Esophagus muscularis mucosa (tissue), 4 donors: ENCODE results near the gene VCL. TPM values are rescaled to one million over a fixed set of nuclear protein-coding genes. Genes with fewer than 3 reads are reported as not detected.
A peak's percentile ranks its signal among the peaks of the same experiment; 100 is the strongest.

Experiments
- DNase-seq: peaks from one replicate; pipeline ENCODE4 v3.0.0-alpha.2; 2017; ENCODE audit errors: extremely low spot score
- H3K27ac ChIP-seq, 4 donors: fragments of 200-600 bp; sonication (generic); replicated peaks in 1 of 4; 1 replicate in 3 of 4; 2 replicates in 1 of 4; pipeline ENCODE4 v1.5.1; 2016 to 2019; ENCODE audit warnings: mild to moderate bottlenecking in 1 of 4
- H3K27me3 ChIP-seq, 4 donors: fragments of 200-600 bp; sonication (generic); one replicate each; pipeline versions ENCODE4 v1.5.1 to v1.6.0; 2016 to 2019
- H3K36me3 ChIP-seq, 4 donors: fragments of 200-600 bp; sonication (generic); one replicate each; pipeline ENCODE4 v1.5.1; 2016 to 2019
- H3K4me1 ChIP-seq, 4 donors: fragments of 200-600 bp; sonication (generic); one replicate each; pipeline ENCODE4 v1.5.1; 2016 to 2019
- H3K4me3 ChIP-seq, 4 donors: fragments of 200-600 bp; sonication (generic); 1 replicate in 2 of 4; 2 replicates in 2 of 4; pipeline ENCODE4 v1.5.1; 2016 to 2019; ENCODE audit warnings: mild to moderate bottlenecking in 4 of 4, moderate library complexity in 1 of 4
- H3K9me3 ChIP-seq, 4 donors: fragments of 200-600 bp; sonication (generic); 1 replicate in 3 of 4; 2 replicates in 1 of 4; pipeline ENCODE4 v1.5.1; 2016 to 2019
- EP300 ChIP-seq: sonication (generic); formaldehyde crosslinking; IDR thresholded peaks from one replicate; pipeline ENCODE4 v1.6.1; 2017; ENCODE audit warnings: antibody characterized with exemption
- POLR2A ChIP-seq: fragments of 450-650 bp; IDR thresholded peaks from one replicate; pipeline ENCODE4 v1.6.1; 2017; ENCODE audit warnings: antibody characterized with exemption, moderate library complexity, mild to moderate bottlenecking, low read depth
- POLR2AphosphoS5 ChIP-seq, 2 donors: sonication (generic); formaldehyde crosslinking; IDR thresholded peaks; one replicate each; pipeline ENCODE4 v1.6.1; 2017; ENCODE audit warnings: antibody characterized with exemption in 2 of 2
- WGBS: methylation state at CpG from one replicate; pipeline ENCODE4 v1.1.5; 2018; 5-methylcytosine and 5-hydroxymethylcytosine counted together
- intact Hi-C: fragments of 100-400 bp; cut with DNase I; formaldehyde crosslinking; loops from one replicate; pipeline ENCODE4 v1.15.1; 2023
- total RNA-seq, 4 donors: library from RNA; depleted of rRNA; stranded (reverse); fragments of >200 nt; gene quantifications; one replicate each; pipeline versions ENCODE4 v1.1.0 to v1.2.1, GENCODE V29; 2016
- TF ChIP-seq, protein P1 (sequence below), 3 experiments: fragments of 200-600 bp in 2 of 3; fragments of 450-650 bp in 1 of 3; sonication (generic) in 2 of 3; IDR thresholded peaks; one replicate each; pipeline ENCODE4 v1.5.1; 2017 to 2019; ENCODE audit warnings: antibody characterized with exemption in 3 of 3, mild to moderate bottlenecking in 2 of 3, moderate library complexity in 1 of 3

VCL gene
- total RNA-seq, 4 donors from 2014 or later = 412 to 555 (median 448) TPM

DNA sequence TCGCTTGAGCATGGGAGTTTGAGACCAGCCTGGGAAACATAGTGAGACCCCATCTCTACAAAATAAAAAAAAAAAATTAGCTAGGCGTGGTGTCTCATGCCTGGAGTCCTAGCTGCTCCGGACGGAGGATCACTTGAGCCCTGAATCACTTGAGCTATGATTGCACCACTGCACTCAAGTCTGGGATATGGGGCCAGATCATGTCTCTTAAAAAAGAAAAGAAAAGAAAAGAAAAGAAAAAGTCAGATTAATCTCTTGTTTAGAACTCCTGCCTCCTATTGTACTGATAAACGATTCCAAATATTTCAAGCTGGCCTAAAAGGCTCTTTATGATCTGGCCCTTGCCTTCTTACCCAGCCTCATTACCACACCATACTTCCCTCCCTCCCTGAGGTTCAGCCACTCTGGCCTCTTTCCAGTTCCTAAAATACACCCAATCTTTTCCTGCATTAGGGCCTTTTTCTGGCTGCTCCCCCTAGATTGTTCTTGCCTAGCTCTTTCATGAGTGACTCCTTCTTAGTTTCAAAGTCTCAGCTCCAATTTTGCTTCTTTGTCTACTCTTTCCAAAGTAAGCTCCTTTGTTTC is 41.7 kb downstream of the VCL start:
- intact Hi-C loops = no loop called here
- Histone ChIP-seq H3K4me1 (peaks cover 52 to 67% (median 62%) of the 10 kb centered on the region in 4 donors), H3K4me3 (no peak overlapping the region), H3K9me3 (no peaks in the 10 kb centered on the region), H3K27me3 (no peaks in the 10 kb centered on the region), H3K27ac (peak overlapping the region; percentile 65 to 77 (median 75)), H3K36me3 (peaks cover 8 to 20% (median 18%) of the 10 kb centered on the region in 4 donors)
- TF ChIP-seq, protein P1, sequence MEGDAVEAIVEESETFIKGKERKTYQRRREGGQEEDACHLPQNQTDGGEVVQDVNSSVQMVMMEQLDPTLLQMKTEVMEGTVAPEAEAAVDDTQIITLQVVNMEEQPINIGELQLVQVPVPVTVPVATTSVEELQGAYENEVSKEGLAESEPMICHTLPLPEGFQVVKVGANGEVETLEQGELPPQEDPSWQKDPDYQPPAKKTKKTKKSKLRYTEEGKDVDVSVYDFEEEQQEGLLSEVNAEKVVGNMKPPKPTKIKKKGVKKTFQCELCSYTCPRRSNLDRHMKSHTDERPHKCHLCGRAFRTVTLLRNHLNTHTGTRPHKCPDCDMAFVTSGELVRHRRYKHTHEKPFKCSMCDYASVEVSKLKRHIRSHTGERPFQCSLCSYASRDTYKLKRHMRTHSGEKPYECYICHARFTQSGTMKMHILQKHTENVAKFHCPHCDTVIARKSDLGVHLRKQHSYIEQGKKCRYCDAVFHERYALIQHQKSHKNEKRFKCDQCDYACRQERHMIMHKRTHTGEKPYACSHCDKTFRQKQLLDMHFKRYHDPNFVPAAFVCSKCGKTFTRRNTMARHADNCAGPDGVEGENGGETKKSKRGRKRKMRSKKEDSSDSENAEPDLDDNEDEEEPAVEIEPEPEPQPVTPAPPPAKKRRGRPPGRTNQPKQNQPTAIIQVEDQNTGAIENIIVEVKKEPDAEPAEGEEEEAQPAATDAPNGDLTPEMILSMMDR (IDR thresholded peaks at IDR 0.05) = no peak
- TF ChIP-seq EP300 (no peak), POLR2A (no peak), POLR2AphosphoS5 (IDR thresholded peaks at IDR 0.05) (peak; percentile 36 to 53)
- no peak for DNase-seq
- 44% methylated on average over 5 of the region's 5 CpGs for WGBS

- H3K9me3 ChIP-seq = no peaks in the 10 kb centered on the region
- no peak for DNase-seq
- H3K4me3 ChIP-seq = no peak overlapping the region
- no peak for TF ChIP-seq EP300
- no peak for TF ChIP-seq POLR2A
- TF ChIP-seq, protein P1 (IDR thresholded peaks at IDR 0.05) = no peak
- no peak for TF ChIP-seq POLR2AphosphoS5 (IDR thresholded peaks at IDR 0.05)
- 58% methylated on average over 3 of the region's 3 CpGs for WGBS
- intact Hi-C loops = no loop called here
- peaks cover 51 to 59% (median 53%) of the 10 kb centered on the region in 4 donors for H3K4me1 ChIP-seq
- peaks cover 11 to 28% (median 20%) of the 10 kb centered on the region in 4 donors for H3K36me3 ChIP-seq
- peak overlapping the region; percentile 65 to 77 (median 75) for H3K27ac ChIP-seq
- no peaks in the 10 kb centered on the region for H3K27me3 ChIP-seq
Measured at GRCh38 chr10:74040200-74041126, 42.5 kb downstream of the VCL start.

- Histone ChIP-seq H3K27ac (peak overlapping the region in 1 of 4 donors; percentile 6), H3K27me3 (no peaks in the 10 kb centered on the region), H3K9me3 (no peaks in the 10 kb centered on the region), H3K4me1 (peaks cover 49 to 61% (median 55%) of the 10 kb centered on the region in 4 donors), H3K4me3 (no peak overlapping the region), H3K36me3 (peaks cover 15 to 26% (median 20%) of the 10 kb centered on the region in 4 donors)
- no peak for DNase-seq
- TF ChIP-seq POLR2AphosphoS5 (IDR thresholded peaks at IDR 0.05) (no peak), POLR2A (no peak), EP300 (no peak)
- TF ChIP-seq, protein P1 (IDR thresholded peaks at IDR 0.05) = no peak
- intact Hi-C loops = no loop called here
- WGBS = 71% methylated on average over 2 of the region's 2 CpGs
Measured at GRCh38 chr10:74044419-74044818, 46.5 kb downstream of the VCL start.

DNA sequence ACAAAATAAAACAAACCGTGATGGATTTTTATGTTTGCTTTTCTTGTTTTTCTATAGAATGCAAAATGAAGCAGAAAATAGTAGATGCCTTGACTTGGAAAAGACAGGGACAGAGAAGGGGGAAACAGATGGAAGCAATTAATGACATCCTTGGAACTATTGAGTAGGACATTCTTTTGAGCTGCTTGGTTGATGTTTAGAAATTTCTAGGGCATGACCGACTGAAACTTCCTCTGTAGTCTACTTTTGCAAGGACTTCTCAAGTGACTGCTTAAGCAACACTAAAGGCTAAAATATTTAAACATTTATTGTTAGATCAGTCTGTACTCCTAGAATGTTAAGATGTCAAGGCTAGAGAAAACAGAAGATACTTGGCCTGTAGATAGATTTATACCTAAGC is 49.4 kb downstream of the VCL start:
- 41% methylated on average over 2 of the region's 2 CpGs for WGBS
- no peak for DNase-seq
- H3K27me3 ChIP-seq = no peaks in the 10 kb centered on the region
- no peaks in the 10 kb centered on the region for H3K9me3 ChIP-seq
- H3K36me3 ChIP-seq = peaks cover 15 to 26% (median 20%) of the 10 kb centered on the region in 4 donors
- H3K4me1 ChIP-seq = peaks cover 56 to 68% (median 64%) of the 10 kb centered on the region in 4 donors
- H3K27ac ChIP-seq = peak overlapping the region; percentile 28 to 58 (median 39)
- TF ChIP-seq POLR2AphosphoS5 (IDR thresholded peaks at IDR 0.05) (no peak), EP300 (no peak), POLR2A (no peak)
- TF ChIP-seq, protein P1 (IDR thresholded peaks at IDR 0.05) = no peak
- H3K4me3 ChIP-seq = no peak overlapping the region
- intact Hi-C loops = no loop called here
